NCI-H510A treated with DMSO at 0.1 percent for 48 hours (cell line): ENCODE data around the gene ADPRHL1.
"Not testable (repeated sequence)": the region's sequence is repeated elsewhere in the genome, so short reads cannot be mapped to it uniquely, and the experiment has no call there.

ENCODE experiments used
- DNase-seq: peaks from one replicate; lab custom pipeline; 2025; lab: John Stamatoyannopoulos, UW

Gene ADPRHL1

GRCh38 chr13:113454936-113455335, 1.6 kb upstream of the ADPRHL1 start:
- DNase-seq, result no peak

- DNase-seq, result no peak
These were observed 822 bp downstream of the ADPRHL1 start for GRCh38 chr13:113452466-113452865.

GRCh38 chr13:113451951-113452421, 1.3 kb downstream of the ADPRHL1 start:
- DNase-seq, result no peak

- not testable (repeated sequence) for DNase-seq
These were observed 2.2 kb downstream of the ADPRHL1 start for GRCh38 chr13:113450861-113451620.

GRCh38 chr13:113450348-113450744, 2.9 kb downstream of the ADPRHL1 start:
- not testable (repeated sequence) for DNase-seq

- no peak for DNase-seq
These were observed 3.5 kb downstream of the ADPRHL1 start for GRCh38 chr13:113449693-113450347.

- DNase-seq, result no peak
These were observed 4.2 kb downstream of the ADPRHL1 start for GRCh38 chr13:113448885-113449692.

- no peak for DNase-seq
These were observed 4.8 kb downstream of the ADPRHL1 start for GRCh38 chr13:113448545-113448884.

GRCh38 chr13:113447596-113447995, 5.7 kb downstream of the ADPRHL1 start:
- DNase-seq, result no peak

GRCh38 chr13:113446488-113446854, 6.8 kb downstream of the ADPRHL1 start:
- no peak for DNase-seq

- DNase-seq, result no peak
These were observed 7.3 kb downstream of the ADPRHL1 start for GRCh38 chr13:113445791-113446487.

GRCh38 chr13:113443991-113444390, 9.3 kb downstream of the ADPRHL1 start:
- no peak for DNase-seq

- no peak for DNase-seq
These were observed 10.3 kb downstream of the ADPRHL1 start for GRCh38 chr13:113442985-113443362.

GRCh38 chr13:113442354-113442984, 10.8 kb downstream of the ADPRHL1 start:
- DNase-seq, result no peak

GRCh38 chr13:113441661-113442060, 11.6 kb downstream of the ADPRHL1 start:
- DNase-seq, result no peak

GRCh38 chr13:113437408-113438010, 15.8 kb downstream of the ADPRHL1 start:
- DNase-seq, result no peak

- not testable (repeated sequence) for DNase-seq
These were observed 16.4 kb downstream of the ADPRHL1 start for GRCh38 chr13:113436866-113437265.

- DNase-seq, result not testable (repeated sequence)
These were observed 17.4 kb downstream of the ADPRHL1 start for GRCh38 chr13:113435907-113436306.

GRCh38 chr13:113433391-113433916, 19.8 kb downstream of the ADPRHL1 start:
- DNase-seq, result no peak

- DNase-seq, result no peak
These were observed 20.6 kb downstream of the ADPRHL1 start for GRCh38 chr13:113432506-113433270.
